Left lung (tissue), 10 donors: ENCODE data around the gene GCNT2. TPM values are rescaled to one million over a fixed set of nuclear protein-coding genes. Genes with fewer than 3 reads are reported as not detected.
"Not testable (repeated sequence)": the region's sequence is repeated elsewhere in the genome, so short reads cannot be mapped to it uniquely, and the experiment has no call there.

Experiments used
- ATAC-seq: fragments of 200-7000 bp; cut with Tn5 transposase; one replicate; pipeline ENCODE4 v1.9.1; 2020; ENCODE audit warnings: moderate library complexity
- DNase-seq, 4 donors: peaks; one replicate each; pipeline ENCODE4 v3.0.0-alpha.2; 2013 to 2020
- H3K27ac ChIP-seq, 2 donors: fragments of 200-600 bp; sonication (generic) in 1 of 2; one replicate each; pipeline versions ENCODE4 v1.5.0 to v1.8.0; 2020 to 2021
- H3K27me3 ChIP-seq, 2 donors: fragments of 200-600 bp; sonication (generic) in 1 of 2; one replicate each; pipeline versions ENCODE4 v1.5.0 to v1.8.0; 2020 to 2021
- H3K36me3 ChIP-seq, 2 donors: fragments of 200-600 bp; sonication (generic) in 1 of 2; one replicate each; pipeline versions ENCODE4 v1.5.0 to v1.8.0; 2020 to 2021
- H3K4me1 ChIP-seq, 2 donors: fragments of 200-600 bp; one replicate each; pipeline ENCODE4 v1.8.0; 2021
- H3K4me3 ChIP-seq, 2 donors: fragments of 200-600 bp; sonication (generic) in 1 of 2; one replicate each; pipeline versions ENCODE4 v1.5.0 to v1.8.0; 2020 to 2021; ENCODE audit warnings: mild to moderate bottlenecking in 1 of 2
- H3K9me3 ChIP-seq, 2 donors: fragments of 200-600 bp; sonication (generic) in 1 of 2; one replicate each; pipeline versions ENCODE4 v1.5.0 to v1.8.0; 2020 to 2021
- intact Hi-C, 2 donors: fragments of 100-400 bp; cut with DNase I; formaldehyde crosslinking; loops; one replicate each; pipeline versions ENCODE4 v1.11.2 to v1.14.2; 2022
- polyA plus RNA-seq, 6 donors: library from polyadenylated mRNA; unstranded; fragments of 120-200 nt; gene quantifications; one replicate each; pipeline ENCODE4 v1.2.1, GENCODE V29; 2013; ENCODE audit not compliant: insufficient read length in 6 of 6
- total RNA-seq, 2 donors: library from RNA; stranded (reverse); fragmentation: NEBNext Ultra II Directional; extraction: Animal tissue kit (Norgen Biotek cat#: 25700); gene quantifications; one replicate each; pipeline ENCODE4 v1.2.1, GENCODE V29; 2021
- TF ChIP-seq, protein P1 (sequence below), 2 donors: fragments of 200-600 bp; sonication (generic) in 1 of 2; IDR thresholded peaks; one replicate each; pipeline versions ENCODE4 v1.5.0 to v1.8.0; 2021; ENCODE audit warnings: antibody characterized with exemption in 2 of 2
- donor health status: DM: no; HTN: yes; CAD: no.
- donor health status: DM: no; HTN: no; CAD: no.

GCNT2 gene
- total and polyA plus RNA-seq, 8 donors: 14.7 to 32.3 (median 18.0) TPM

DNA sequence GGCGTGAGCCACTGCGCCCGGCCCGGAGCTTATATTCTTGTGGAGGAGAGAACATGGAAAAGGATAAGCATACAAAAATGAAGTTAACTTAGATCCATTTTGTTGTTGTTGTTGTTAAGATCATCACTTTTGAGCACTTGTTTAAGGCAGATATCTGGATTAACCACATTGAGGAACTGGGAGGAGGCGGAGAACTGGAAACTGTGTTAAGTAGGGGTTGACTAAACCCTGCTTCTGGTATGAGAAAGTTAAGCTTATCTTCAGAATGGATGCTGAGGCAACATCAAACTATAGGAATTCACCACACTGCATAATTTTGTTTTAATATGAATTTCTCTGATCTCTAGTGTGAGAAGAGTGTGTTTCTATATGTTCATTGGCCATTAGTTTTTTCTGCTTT lies 57.6 kb downstream of the GCNT2 start:
- Histone ChIP-seq H3K9me3 (no peaks in the 10 kb centered on the region), H3K27me3 (no peaks in the 10 kb centered on the region), H3K27ac (no peak overlapping the region), H3K4me1 (peaks cover 0 to 10% of the 10 kb centered on the region in 2 donors), H3K36me3 (no peaks in the 10 kb centered on the region), H3K4me3 (no peak overlapping the region)
- intact Hi-C loops: no loop called here
- no peak for DNase-seq
- ATAC-seq: no peak
- TF ChIP-seq, protein P1, sequence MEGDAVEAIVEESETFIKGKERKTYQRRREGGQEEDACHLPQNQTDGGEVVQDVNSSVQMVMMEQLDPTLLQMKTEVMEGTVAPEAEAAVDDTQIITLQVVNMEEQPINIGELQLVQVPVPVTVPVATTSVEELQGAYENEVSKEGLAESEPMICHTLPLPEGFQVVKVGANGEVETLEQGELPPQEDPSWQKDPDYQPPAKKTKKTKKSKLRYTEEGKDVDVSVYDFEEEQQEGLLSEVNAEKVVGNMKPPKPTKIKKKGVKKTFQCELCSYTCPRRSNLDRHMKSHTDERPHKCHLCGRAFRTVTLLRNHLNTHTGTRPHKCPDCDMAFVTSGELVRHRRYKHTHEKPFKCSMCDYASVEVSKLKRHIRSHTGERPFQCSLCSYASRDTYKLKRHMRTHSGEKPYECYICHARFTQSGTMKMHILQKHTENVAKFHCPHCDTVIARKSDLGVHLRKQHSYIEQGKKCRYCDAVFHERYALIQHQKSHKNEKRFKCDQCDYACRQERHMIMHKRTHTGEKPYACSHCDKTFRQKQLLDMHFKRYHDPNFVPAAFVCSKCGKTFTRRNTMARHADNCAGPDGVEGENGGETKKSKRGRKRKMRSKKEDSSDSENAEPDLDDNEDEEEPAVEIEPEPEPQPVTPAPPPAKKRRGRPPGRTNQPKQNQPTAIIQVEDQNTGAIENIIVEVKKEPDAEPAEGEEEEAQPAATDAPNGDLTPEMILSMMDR (IDR thresholded peaks at IDR 0.05): no peak

DNA sequence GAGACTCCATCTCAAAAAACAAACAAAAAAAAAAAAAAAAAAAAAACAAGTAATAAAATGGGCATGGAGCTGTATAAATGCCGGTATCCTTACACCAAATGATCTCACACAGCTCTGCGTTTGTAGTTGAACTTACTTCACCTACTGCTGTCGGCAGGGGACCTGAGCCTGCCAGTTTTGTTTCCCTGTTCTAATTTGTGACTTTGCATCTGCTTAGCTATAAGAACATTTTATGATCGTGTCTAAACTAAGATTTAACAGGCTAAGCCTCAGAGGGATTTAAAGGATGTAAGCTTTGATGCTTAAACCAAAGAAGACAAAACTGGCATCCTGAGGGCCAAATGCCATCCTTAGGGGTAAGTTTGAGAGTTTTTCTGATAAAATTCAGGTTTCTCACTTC lies 58.7 kb downstream of the GCNT2 start:
- ATAC-seq (no peak), DNase-seq (no peak)
- no peak overlapping the region for H3K4me3 ChIP-seq
- H3K4me1 ChIP-seq: peaks cover 0 to 13% of the 10 kb centered on the region in 2 donors
- H3K27me3 ChIP-seq: no peaks in the 10 kb centered on the region
- TF ChIP-seq, protein P1 (IDR thresholded peaks at IDR 0.05): no peak
- no peaks in the 10 kb centered on the region for H3K36me3 ChIP-seq
- intact Hi-C loops: no loop called here
- H3K9me3 ChIP-seq: no peaks in the 10 kb centered on the region
- H3K27ac ChIP-seq: no peak overlapping the region

DNA sequence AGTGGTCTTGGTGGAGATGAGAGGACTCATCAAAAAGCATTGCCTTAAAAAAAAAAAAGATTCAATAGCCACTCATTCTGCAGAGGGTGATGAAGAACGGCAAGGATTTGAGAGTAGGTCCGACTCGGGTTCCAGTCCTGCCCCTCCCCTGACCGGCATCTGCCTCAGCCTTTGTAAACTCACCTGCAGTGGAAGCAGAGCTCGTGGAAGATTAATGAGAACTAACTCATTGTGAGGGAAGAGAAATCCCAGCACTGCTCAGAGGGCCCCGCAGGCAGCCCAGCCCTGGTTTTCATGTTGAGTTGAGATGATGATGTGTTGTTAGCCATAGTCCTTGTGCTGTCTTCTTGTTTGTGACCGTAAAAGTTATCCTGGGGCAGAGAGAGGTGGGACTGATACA lies 59.4 kb downstream of the GCNT2 start:
- intact Hi-C loops: no loop called here
- H3K36me3 ChIP-seq: no peaks in the 10 kb centered on the region
- TF ChIP-seq, protein P1 (IDR thresholded peaks at IDR 0.05): no peak
- H3K9me3 ChIP-seq: no peaks in the 10 kb centered on the region
- H3K4me3 ChIP-seq: no peak overlapping the region
- H3K27ac ChIP-seq: no peak overlapping the region
- ATAC-seq (no peak), DNase-seq (no peak)
- peaks cover 0 to 13% of the 10 kb centered on the region in 2 donors for H3K4me1 ChIP-seq
- no peaks in the 10 kb centered on the region for H3K27me3 ChIP-seq

DNA sequence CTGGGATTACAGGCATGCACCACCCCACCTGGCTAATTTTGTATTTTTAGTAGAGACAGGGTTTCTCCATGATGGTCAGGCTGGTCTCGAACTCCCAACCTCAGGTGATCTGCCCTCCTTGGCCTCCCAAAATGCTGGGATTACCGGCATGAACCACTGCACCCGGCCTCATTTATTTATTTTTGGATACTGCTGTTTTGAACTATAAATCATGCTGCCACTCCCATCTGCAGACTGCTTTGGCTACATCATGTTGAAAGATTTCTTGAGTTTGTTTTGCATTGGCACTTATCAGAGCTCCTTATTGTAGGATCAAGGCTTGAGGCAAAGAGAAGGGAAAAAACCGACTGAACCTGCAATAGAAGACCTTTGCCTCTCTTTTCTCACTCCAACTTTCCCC lies 60.3 kb downstream of the GCNT2 start:
- H3K9me3 ChIP-seq, ATAC-seq, H3K27me3 ChIP-seq, H3K36me3 ChIP-seq, H3K27ac ChIP-seq, intact Hi-C loops, H3K4me3 ChIP-seq, DNase-seq: not testable (repeated sequence)
- H3K4me1 ChIP-seq: peaks cover 0 to 13% of the 10 kb centered on the region in 2 donors

DNA sequence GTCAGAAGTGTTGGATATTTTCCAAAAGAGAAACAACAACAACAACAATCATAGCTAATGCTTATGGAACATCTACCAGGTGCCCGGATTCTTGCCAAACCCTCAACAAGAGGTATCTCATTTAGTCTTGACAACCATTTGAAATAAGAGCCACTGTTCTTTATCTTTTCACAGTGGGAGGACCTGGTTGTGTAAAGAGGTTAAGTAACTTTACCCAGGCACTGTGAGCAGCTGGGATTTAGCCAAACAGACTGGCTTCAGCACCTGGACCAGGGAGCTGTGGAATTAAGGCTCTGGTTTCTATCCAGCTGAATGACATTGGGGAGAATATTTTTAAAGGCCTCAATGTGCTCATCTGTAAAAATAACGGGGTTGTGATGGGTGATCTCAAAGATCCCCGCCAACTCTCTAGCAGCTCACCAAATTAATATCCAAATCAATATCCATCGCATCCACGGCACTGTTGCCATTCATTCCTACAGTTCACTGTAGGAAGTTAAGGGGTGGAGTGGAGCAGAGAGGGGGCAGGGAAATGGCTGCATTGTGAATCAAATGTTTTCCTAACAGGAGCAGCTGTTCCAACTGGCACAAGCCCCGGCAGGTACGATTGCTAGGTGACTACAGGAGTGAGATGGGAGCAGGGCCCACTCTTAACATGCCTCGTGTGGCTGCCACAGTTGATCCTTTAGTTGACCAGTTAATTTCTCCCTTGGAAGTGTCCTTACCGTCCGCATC lies 61.8 kb downstream of the GCNT2 start:
- Histone ChIP-seq H3K9me3 (no peaks in the 10 kb centered on the region), H3K36me3 (no peaks in the 10 kb centered on the region), H3K4me1 (peaks cover 0 to 18% of the 10 kb centered on the region in 2 donors), H3K4me3 (no peak overlapping the region), H3K27me3 (no peaks in the 10 kb centered on the region), H3K27ac (no peak overlapping the region)
- ATAC-seq (peak; percentile 71), DNase-seq (peak in 1 of 4 donors; percentile 21)
- TF ChIP-seq, protein P1 (IDR thresholded peaks at IDR 0.05): no peak
- intact Hi-C loops: no loop called here

DNA sequence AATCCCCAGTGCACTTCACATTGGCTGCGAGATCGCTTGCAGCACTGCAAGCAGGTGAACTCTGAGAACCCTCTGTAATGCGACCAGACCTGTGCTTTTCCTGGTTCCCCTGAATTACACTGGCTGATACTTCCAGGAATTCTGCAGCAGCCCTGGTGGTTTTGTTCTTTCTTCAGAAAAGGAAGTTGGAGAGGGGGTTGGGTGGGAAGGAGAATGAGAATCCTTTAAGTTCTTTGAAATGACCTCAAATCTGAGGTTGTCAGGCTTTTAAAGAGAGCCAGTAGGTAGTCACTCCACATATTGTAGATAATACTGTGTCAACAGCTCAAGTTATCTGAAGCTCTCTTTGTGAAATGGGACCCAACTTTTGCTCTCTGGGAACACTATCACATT lies 62.4 kb downstream of the GCNT2 start:
- TF ChIP-seq, protein P1 (IDR thresholded peaks at IDR 0.05): no peak
- no peaks in the 10 kb centered on the region for H3K9me3 ChIP-seq
- H3K36me3 ChIP-seq: no peaks in the 10 kb centered on the region
- H3K27me3 ChIP-seq: no peaks in the 10 kb centered on the region
- DNase-seq (peak in 1 of 4 donors; percentile 19), ATAC-seq (peak; percentile 65)
- no peak overlapping the region for H3K4me3 ChIP-seq
- H3K4me1 ChIP-seq: peaks cover 0 to 22% of the 10 kb centered on the region in 2 donors
- no peak overlapping the region for H3K27ac ChIP-seq
- intact Hi-C loops: no loop called here
